ENCODE data around the gene COL23A1. TPM values are rescaled to one million over a fixed set of nuclear protein-coding genes. Genes with fewer than 3 reads are reported as not detected.

COL23A1 gene
- total and polyA plus RNA-seq, 8 donors, result 0.06 to 0.68 (median 0.33) TPM; not detected in 2

GRCh38 chr5:178227929-178228328 lies 362.3 kb downstream of the COL23A1 start:
- intact Hi-C loops (cut with DNase I), result no loop called here
- no peaks in the 10 kb centered on the region for H3K36me3 ChIP-seq
- no peak overlapping the region for H3K4me3 ChIP-seq
- TF ChIP-seq CTCF (IDR thresholded peaks at IDR 0.05), result no peak
- FAIRE-seq (no peak), DNase-seq (no peak), ATAC-seq (no peak)
- H3K4me1 ChIP-seq, result peaks cover 0 to 15% (median 8%) of the 10 kb centered on the region in 3 donors
- 85 to 95% methylated on average over 3 of the region's 3 CpGs for WGBS, 2 donors
- no peaks in the 10 kb centered on the region for H3K27me3 ChIP-seq
- H3K27ac ChIP-seq, result no peak overlapping the region
- no peaks in the 10 kb centered on the region for H3K9me3 ChIP-seq

DNA sequence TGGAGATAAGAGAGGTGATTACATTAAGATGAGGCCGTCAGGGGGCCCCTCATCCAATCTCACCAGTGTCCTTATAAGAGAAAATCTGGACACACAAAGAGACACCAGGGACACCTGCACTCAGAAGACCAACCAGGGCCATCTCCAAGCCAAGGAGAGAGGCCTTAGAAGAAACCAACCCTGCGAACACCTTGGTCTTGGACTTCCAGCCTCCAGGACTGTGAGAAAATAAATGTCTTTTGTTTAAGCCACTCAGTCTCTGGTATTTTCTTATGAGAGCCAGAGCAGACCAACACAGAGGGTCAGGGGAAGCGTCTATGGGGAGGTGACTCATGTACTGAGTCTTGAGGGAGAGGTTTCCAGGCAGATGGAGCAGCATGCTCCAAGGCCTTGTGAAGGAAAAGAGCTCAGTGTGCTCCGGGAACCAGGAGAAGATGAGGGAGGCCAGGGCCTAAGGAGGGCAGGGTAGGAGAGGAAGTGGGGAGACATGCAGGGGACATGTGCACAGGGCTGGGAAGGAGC lies 363.0 kb downstream of the COL23A1 start:
- H3K27me3 ChIP-seq, result no peaks in the 10 kb centered on the region
- ATAC-seq (no peak), FAIRE-seq (no peak), DNase-seq (peak in 2 of 6 donors; percentile 7 to 19)
- TF ChIP-seq CTCF (IDR thresholded peaks at IDR 0.05), result no peak
- no peaks in the 10 kb centered on the region for H3K9me3 ChIP-seq
- intact Hi-C loops (cut with DNase I), result no loop called here
- no peak overlapping the region for H3K4me3 ChIP-seq
- WGBS, 2 donors, result 97 to 98% methylated on average over 4 of the region's 4 CpGs
- no peak overlapping the region for H3K27ac ChIP-seq
- no peaks in the 10 kb centered on the region for H3K36me3 ChIP-seq
- peaks cover 0 to 15% (median 8%) of the 10 kb centered on the region in 3 donors for H3K4me1 ChIP-seq

GRCh38 chr5:178225174-178225573 lies 365.0 kb downstream of the COL23A1 start:
- no peak for ATAC-seq
- DNase-seq, result peak in 2 of 6 donors; percentile 30 to 35
- peaks cover 0 to 1% (median 0%) of the 10 kb centered on the region in 3 donors for H3K4me1 ChIP-seq
- TF ChIP-seq CTCF (IDR thresholded peaks at IDR 0.05), result no peak
- no peak overlapping the region for H3K27ac ChIP-seq
- H3K4me3 ChIP-seq, result no peak overlapping the region
- H3K36me3 ChIP-seq, result no peaks in the 10 kb centered on the region
- intact Hi-C loops (cut with DNase I), result no loop called here
- no peaks in the 10 kb centered on the region for H3K27me3 ChIP-seq
- no peaks in the 10 kb centered on the region for H3K9me3 ChIP-seq
- 90 to 91% methylated on average over 6 of the region's 6 CpGs for WGBS, 2 donors
- FAIRE-seq, result no peak

DNA sequence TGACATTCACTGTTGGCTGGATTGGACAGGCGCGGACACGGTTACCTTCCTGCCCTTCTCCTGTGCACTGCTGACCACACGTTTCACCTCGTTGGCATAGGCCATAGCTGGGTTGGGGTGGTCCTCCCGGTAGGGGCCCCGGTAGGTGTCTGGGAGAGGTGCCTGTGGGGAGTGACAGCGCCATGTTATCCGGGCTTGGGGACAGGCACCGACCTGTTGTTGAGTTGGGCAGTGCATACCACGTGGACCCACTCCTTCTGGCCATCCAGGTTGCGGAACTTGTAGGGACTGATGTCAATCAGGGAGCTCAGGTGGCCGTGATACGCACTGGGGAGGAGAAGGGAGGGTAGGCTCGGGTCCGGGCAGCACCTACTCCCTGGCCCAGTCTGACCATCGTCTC lies 365.8 kb downstream of the COL23A1 start:
- Histone ChIP-seq H3K36me3 (no peaks in the 10 kb centered on the region), H3K9me3 (no peaks in the 10 kb centered on the region), H3K4me3 (no peak overlapping the region), H3K4me1 (no peaks in the 10 kb centered on the region), H3K27me3 (no peaks in the 10 kb centered on the region), H3K27ac (no peak overlapping the region)
- 90 to 93% methylated on average over 17 of the region's 17 CpGs for WGBS, 2 donors
- intact Hi-C loops (cut with DNase I), result no loop called here
- TF ChIP-seq CTCF (IDR thresholded peaks at IDR 0.05), result no peak
- no peak for ATAC-seq
- no peak for FAIRE-seq
- peak in 2 of 6 donors; percentile 14 to 53 for DNase-seq

DNA sequence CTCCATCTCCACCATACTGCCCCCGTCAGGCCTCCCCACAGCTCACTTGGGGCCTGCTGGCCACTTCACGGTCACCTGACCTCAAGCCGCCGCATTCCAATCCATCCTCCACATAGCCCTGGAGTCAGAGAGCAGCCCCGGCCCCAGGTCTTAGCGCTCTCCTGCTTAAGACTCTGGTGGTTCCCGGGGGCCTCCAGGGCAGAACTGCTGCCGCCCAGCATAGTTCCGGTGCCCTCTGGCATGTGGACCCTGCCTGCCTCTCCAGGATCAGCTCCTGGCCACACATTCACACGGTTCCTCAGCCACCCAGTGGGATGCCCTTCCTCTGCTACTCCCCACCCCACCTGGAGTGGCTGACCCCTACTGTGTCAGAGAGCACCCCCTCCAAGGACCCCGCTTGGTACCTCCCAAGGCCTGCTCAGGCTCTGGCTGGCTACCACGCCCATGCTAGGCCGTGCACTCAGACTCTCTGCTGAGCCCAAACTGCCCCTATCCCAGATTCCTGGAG lies 366.3 kb downstream of the COL23A1 start:
- Histone ChIP-seq H3K4me1 (no peaks in the 10 kb centered on the region), H3K9me3 (no peaks in the 10 kb centered on the region), H3K36me3 (no peaks in the 10 kb centered on the region), H3K27ac (no peak overlapping the region), H3K27me3 (no peaks in the 10 kb centered on the region), H3K4me3 (no peak overlapping the region)
- intact Hi-C loops (cut with DNase I), result no loop called here
- 76 to 80% methylated on average over 13 of the region's 13 CpGs for WGBS, 2 donors
- no peak for TF ChIP-seq CTCF (IDR thresholded peaks at IDR 0.05)
- FAIRE-seq (no peak), ATAC-seq (no peak), DNase-seq (peak in 2 of 6 donors; percentile 22 to 55)
